Mesenchymal stem cell (in vitro differentiated cells and primary cell): ENCODE measurements around the gene MAP2K6.
A peak's percentile ranks its signal among the peaks of the same experiment; 100 is the strongest.

ENCODE experiments used
- DNase-seq: peaks from one replicate; pipeline ENCODE4 v3.0.0-alpha.2; 2013
- H2AFZ ChIP-seq: one replicate; pipeline ENCODE4 v1.6.1; 2013; ENCODE audit warnings: low read depth, mild to moderate bottlenecking, control low read depth, inconsistent platforms, low read length, moderate library complexity
- H2AK5ac ChIP-seq: 2 replicates; pipeline ENCODE4 v1.6.1; 2013; ENCODE audit warnings: low read length, moderate library complexity, mild to moderate bottlenecking, inconsistent platforms; ENCODE audit not compliant: severe bottlenecking
- H2BK120ac ChIP-seq: one replicate; pipeline ENCODE4 v1.6.1; 2013; ENCODE audit warnings: low read depth, mild to moderate bottlenecking, inconsistent platforms, low read length, moderate library complexity
- H2BK12ac ChIP-seq, 2 experiments: one replicate each; pipeline ENCODE4 v1.6.1; 2013; ENCODE audit warnings: inconsistent platforms in 2 of 2, low read length in 2 of 2, mild to moderate bottlenecking in 2 of 2, moderate library complexity in 2 of 2, control low read depth in 1 of 2
- H2BK15ac ChIP-seq: one replicate; pipeline ENCODE4 v1.6.1; 2013; ENCODE audit warnings: mild to moderate bottlenecking, low read depth, inconsistent platforms; ENCODE audit not compliant: poor library complexity, severe bottlenecking
- H2BK5ac ChIP-seq: 2 replicates; pipeline ENCODE4 v1.6.1; 2013; ENCODE audit warnings: low read depth, mild to moderate bottlenecking, low read length, control low read depth, inconsistent platforms; ENCODE audit not compliant: poor library complexity, severe bottlenecking
- H3K14ac ChIP-seq, 2 experiments: one replicate each; pipeline ENCODE4 v1.6.1; 2013; ENCODE audit warnings: inconsistent platforms in 2 of 2, low read length in 2 of 2, control low read depth in 1 of 2, mild to moderate bottlenecking in 1 of 2, moderate library complexity in 1 of 2
- H3K18ac ChIP-seq, 2 experiments: one replicate each; pipeline ENCODE4 v1.6.1; 2013; ENCODE audit warnings: inconsistent platforms in 2 of 2, low read length in 2 of 2, control low read depth in 1 of 2, low read depth in 1 of 2, mild to moderate bottlenecking in 1 of 2
- H3K23ac ChIP-seq, 2 experiments: one replicate each; pipeline ENCODE4 v1.6.1; 2013; ENCODE audit warnings: inconsistent platforms in 2 of 2, low read length in 2 of 2, mild to moderate bottlenecking in 2 of 2, moderate library complexity in 2 of 2, control low read depth in 1 of 2
- H3K27ac ChIP-seq: 2 replicates; pipeline ENCODE4 v1.5.1; 2013; ENCODE audit warnings: mild to moderate bottlenecking, moderate library complexity, low read length, control low read depth, inconsistent platforms; ENCODE audit not compliant: poor library complexity, severe bottlenecking
- H3K27me3 ChIP-seq, 2 experiments: 2 replicates each; pipeline versions ENCODE4 v1.6.1 to v1.7.0; 2013; ENCODE audit warnings: low read length in 2 of 2, mild to moderate bottlenecking in 2 of 2, moderate library complexity in 2 of 2, control low read depth in 1 of 2, inconsistent platforms in 1 of 2; ENCODE audit not compliant: control insufficient read depth in 1 of 2, insufficient read depth in 1 of 2
- H3K36me3 ChIP-seq, 2 experiments: 2 replicates each; pipeline versions ENCODE4 v1.6.1 to v1.7.0; 2013; ENCODE audit warnings: low read length in 2 of 2, control low read depth in 1 of 2, inconsistent platforms in 1 of 2, low read depth in 1 of 2, mild to moderate bottlenecking in 1 of 2; ENCODE audit not compliant: insufficient read depth in 2 of 2, control insufficient read depth in 1 of 2
- H3K4ac ChIP-seq, 2 experiments: one replicate each; pipeline ENCODE4 v1.6.1; 2013; ENCODE audit warnings: inconsistent platforms in 2 of 2, low read length in 2 of 2, mild to moderate bottlenecking in 2 of 2, moderate library complexity in 2 of 2, control low read depth in 1 of 2, low read depth in 1 of 2
- H3K4me1 ChIP-seq: 2 replicates; pipeline ENCODE4 v1.6.1; 2013; ENCODE audit warnings: low read depth, low read length, control low read depth; ENCODE audit not compliant: control insufficient read depth, insufficient read depth
- H3K4me2 ChIP-seq: 2 replicates; pipeline ENCODE4 v1.6.1; 2013; ENCODE audit warnings: low read length, mild to moderate bottlenecking, inconsistent platforms; ENCODE audit not compliant: poor library complexity, severe bottlenecking
- H3K4me3 ChIP-seq, 2 experiments: 2 replicates each; pipeline versions ENCODE4 v1.5.1 to v1.7.0; 2013; ENCODE audit warnings: low read length in 2 of 2, mild to moderate bottlenecking in 2 of 2, control low read depth in 1 of 2, low read depth in 1 of 2; ENCODE audit not compliant: insufficient read depth in 1 of 2
- H3K79me1 ChIP-seq: replicated peaks from 2 replicates; pipeline ENCODE4 v1.6.1; 2013; ENCODE audit warnings: mild to moderate bottlenecking, control low read depth, low read length, inconsistent platforms; ENCODE audit not compliant: poor library complexity, severe bottlenecking
- H3K9ac ChIP-seq: 2 replicates; pipeline ENCODE4 v1.7.0; 2013; ENCODE audit warnings: mild to moderate bottlenecking, low read length, moderate library complexity
- H3K9me3 ChIP-seq: 2 replicates; pipeline ENCODE4 v1.7.0; 2013; ENCODE audit warnings: mild to moderate bottlenecking, low read length; ENCODE audit not compliant: control insufficient read depth
- H4K8ac ChIP-seq: one replicate; pipeline ENCODE4 v1.6.1; 2013; ENCODE audit warnings: inconsistent platforms, mild to moderate bottlenecking, low read length, moderate library complexity
- H4K91ac ChIP-seq: one replicate; pipeline ENCODE4 v1.6.1; 2013; ENCODE audit warnings: mild to moderate bottlenecking, low read length, inconsistent platforms
- WGBS: methylation state at CpG from one replicate; pipeline ENCODE4 v1.1.7; 2013; ENCODE audit warnings: mixed read lengths; 5-methylcytosine and 5-hydroxymethylcytosine counted together

MAP2K6 gene

GRCh38 chr17:69565447-69565846, 150.9 kb downstream of the MAP2K6 start:
- Histone ChIP-seq H2BK5ac (no peak overlapping the region), H3K9ac (no peak overlapping the region), H3K9me3 (no peaks in the 10 kb centered on the region), H2BK12ac (no peak overlapping the region), H2BK15ac (no peak overlapping the region), H2BK120ac (no peak overlapping the region), H3K18ac (no peak overlapping the region), H3K36me3 (no peaks in the 10 kb centered on the region), H3K4me2 (no peak overlapping the region), H3K4me1 (no peaks in the 10 kb centered on the region), H3K4ac (no peak overlapping the region), H3K14ac (no peak overlapping the region), H3K27me3 (peaks cover 0 to 5% of the 10 kb centered on the region in 2 experiments), H3K79me1 (no peaks in the 10 kb centered on the region), H3K4me3 (no peak overlapping the region), H2AFZ (no peak overlapping the region), H4K91ac (no peak overlapping the region), H3K23ac (no peak overlapping the region), H3K27ac (no peak overlapping the region), H2AK5ac (no peak overlapping the region), H4K8ac (no peak overlapping the region)
- DNase-seq: no peak
- 89% methylated on average over 6 of the region's 7 CpGs for WGBS

- DNase-seq: peak; percentile 20
- peaks cover 2% of the 10 kb centered on the region for H3K4me1 ChIP-seq
- H3K4me3 ChIP-seq: no peak overlapping the region
- H3K27me3 ChIP-seq: peaks cover 0 to 5% of the 10 kb centered on the region in 2 experiments
- no peak overlapping the region for H3K27ac ChIP-seq
- H4K8ac ChIP-seq: no peak overlapping the region
- H2BK15ac ChIP-seq: no peak overlapping the region
- no peak overlapping the region for H2BK120ac ChIP-seq
- H3K79me1 ChIP-seq: no peaks in the 10 kb centered on the region
- H3K18ac ChIP-seq: no peak overlapping the region
- no peak overlapping the region for H3K4ac ChIP-seq
- no peak overlapping the region for H3K23ac ChIP-seq
- no peak overlapping the region for H2BK12ac ChIP-seq
- no peak overlapping the region for H2AK5ac ChIP-seq
- 54% methylated on average over 3 of the region's 4 CpGs for WGBS
- no peak overlapping the region for H4K91ac ChIP-seq
- no peak overlapping the region for H3K9ac ChIP-seq
- H2AFZ ChIP-seq: no peak overlapping the region
- no peak overlapping the region for H3K14ac ChIP-seq
- H2BK5ac ChIP-seq: no peak overlapping the region
- no peak overlapping the region for H3K4me2 ChIP-seq
- no peaks in the 10 kb centered on the region for H3K36me3 ChIP-seq
- no peaks in the 10 kb centered on the region for H3K9me3 ChIP-seq
These were observed 152.6 kb downstream of the MAP2K6 start for GRCh38 chr17:69567130-69567529.

- Histone ChIP-seq H3K27me3 (no peaks in the 10 kb centered on the region), H3K4me1 (peaks cover 5% of the 10 kb centered on the region), H4K91ac (no peak overlapping the region), H3K4me2 (no peak overlapping the region), H2BK15ac (no peak overlapping the region), H3K4ac (no peak overlapping the region), H4K8ac (no peak overlapping the region), H3K79me1 (no peaks in the 10 kb centered on the region), H3K36me3 (no peaks in the 10 kb centered on the region), H2AFZ (no peak overlapping the region), H3K4me3 (no peak overlapping the region), H3K14ac (no peak overlapping the region), H3K9ac (no peak overlapping the region), H2BK12ac (no peak overlapping the region), H3K18ac (no peak overlapping the region), H3K23ac (no peak overlapping the region), H2BK5ac (peak overlapping the region; percentile 37), H3K27ac (no peak overlapping the region), H2AK5ac (no peak overlapping the region), H3K9me3 (no peaks in the 10 kb centered on the region), H2BK120ac (no peak overlapping the region)
- WGBS: 94% methylated on average over 3 of the region's 3 CpGs
- no peak for DNase-seq
These were observed 158.2 kb downstream of the MAP2K6 start for GRCh38 chr17:69572747-69573146.

GRCh38 chr17:69573396-69573795, 158.9 kb downstream of the MAP2K6 start:
- Histone ChIP-seq H3K4me3 (no peak overlapping the region), H3K9ac (no peak overlapping the region), H3K14ac (no peak overlapping the region), H2AK5ac (peak overlapping the region; percentile 54), H3K4ac (no peak overlapping the region), H3K4me2 (no peak overlapping the region), H2BK120ac (peak overlapping the region; percentile 75), H3K36me3 (no peaks in the 10 kb centered on the region), H3K18ac (peak overlapping the region; percentile 24 to 34), H2BK15ac (no peak overlapping the region), H2BK5ac (peak overlapping the region; percentile 80), H3K27ac (peak overlapping the region; percentile 2), H2BK12ac (peak overlapping the region in 1 of 2 experiments; percentile 42), H4K91ac (no peak overlapping the region), H3K9me3 (no peaks in the 10 kb centered on the region), H4K8ac (no peak overlapping the region), H3K23ac (no peak overlapping the region), H3K79me1 (no peaks in the 10 kb centered on the region), H3K27me3 (no peaks in the 10 kb centered on the region), H2AFZ (no peak overlapping the region), H3K4me1 (peaks cover 5% of the 10 kb centered on the region)
- no peak for DNase-seq
- WGBS: 89% methylated on average over 2 of the region's 2 CpGs
